ENCODE results near the gene IL13RA1.
"Not testable (repeated sequence)": the region's sequence is repeated elsewhere in the genome, so short reads cannot be mapped to it uniquely, and the experiment has no call there.

IL13RA1 gene

DNA sequence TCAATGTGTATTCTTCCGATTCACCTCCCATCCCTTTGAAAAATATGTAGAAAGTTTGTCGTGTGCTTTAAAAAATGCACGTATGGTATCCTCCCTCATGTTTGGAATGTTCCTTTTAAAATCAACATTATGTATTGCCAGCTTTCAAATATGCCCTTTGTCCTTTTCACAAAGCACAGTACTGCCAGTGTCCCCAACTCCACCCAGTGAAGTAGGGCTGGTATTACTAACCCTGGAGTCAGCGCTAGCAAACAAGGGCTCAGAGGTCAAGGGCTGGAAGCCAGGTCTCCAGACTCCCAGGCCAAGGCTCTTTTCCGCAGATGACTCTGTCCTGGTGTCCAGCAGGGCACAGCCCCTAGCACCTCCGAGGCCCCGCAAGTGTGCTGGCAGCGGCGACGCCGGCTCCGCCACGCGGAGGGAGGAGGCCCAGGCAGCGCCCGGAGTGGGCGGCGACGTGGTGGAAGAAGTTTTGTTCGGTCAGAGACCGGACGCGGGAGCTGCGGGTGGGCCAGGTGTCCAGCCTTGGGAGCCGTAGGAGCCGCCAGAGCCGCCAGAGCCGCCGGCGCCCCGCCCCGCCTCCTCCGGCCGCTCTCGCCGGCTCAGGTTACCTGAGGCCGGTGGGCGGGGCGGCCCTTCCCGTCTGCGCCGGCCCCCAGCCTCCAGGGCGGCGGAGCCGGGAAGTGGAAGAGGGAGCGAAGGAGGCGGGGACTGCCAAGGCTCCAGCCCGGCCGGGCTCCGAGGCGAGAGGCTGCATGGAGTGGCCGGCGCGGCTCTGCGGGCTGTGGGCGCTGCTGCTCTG is at the start of gene IL13RA1:
IL13RA1 (plus strand) TSS at position 720 of the 799 bp plus-strand sequence; CDS start at position 753, 33 bp downstream.
- peak in 1 of 2 donors; percentile 1 for DNase-seq

DNA sequence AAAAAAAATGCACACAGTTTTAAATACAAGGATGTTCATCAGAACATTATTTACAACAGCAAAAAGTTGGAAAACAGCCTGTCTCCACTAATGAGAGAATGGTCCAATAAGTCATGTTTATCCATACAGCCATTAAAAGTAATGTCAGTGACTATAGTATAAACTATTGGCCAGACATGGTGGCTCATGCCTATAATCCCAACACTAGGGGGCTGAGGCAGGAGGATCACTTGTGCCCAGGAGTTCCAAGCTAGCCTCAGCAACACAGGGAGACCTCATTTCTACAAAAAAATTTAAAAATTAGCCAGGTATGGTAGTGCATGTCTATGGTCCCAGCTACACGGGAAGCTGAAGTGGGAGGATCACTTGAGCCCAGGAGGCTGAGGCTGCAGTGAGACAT is 48.1 kb upstream of the IL13RA1 start:
- no peak for DNase-seq

GRCh38 chrX:118682258-118683014 is 45.0 kb upstream of the IL13RA1 start:
- no peak for DNase-seq

DNA sequence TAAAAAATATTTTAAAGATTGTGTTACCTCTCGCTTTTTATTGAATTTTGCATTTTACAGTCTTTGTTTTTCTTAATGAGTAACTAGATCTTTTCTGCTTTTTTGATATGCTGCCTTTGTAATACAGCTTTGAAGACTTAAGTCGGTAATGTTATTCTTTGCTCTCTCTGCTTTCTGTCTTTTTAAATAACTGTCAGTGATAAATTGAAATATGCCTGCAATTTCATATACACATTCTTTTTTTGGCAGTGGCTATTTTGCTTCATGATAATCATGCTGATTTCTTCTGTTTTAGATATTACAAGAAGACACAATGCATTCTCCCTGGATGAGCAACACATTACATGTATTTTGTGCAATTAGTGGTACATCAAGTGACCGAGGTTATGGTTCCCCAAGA is 42.0 kb upstream of the IL13RA1 start:
- no peak for DNase-seq

GRCh38 chrX:118688935-118689334 is 38.5 kb upstream of the IL13RA1 start:
- no peak for DNase-seq

DNA sequence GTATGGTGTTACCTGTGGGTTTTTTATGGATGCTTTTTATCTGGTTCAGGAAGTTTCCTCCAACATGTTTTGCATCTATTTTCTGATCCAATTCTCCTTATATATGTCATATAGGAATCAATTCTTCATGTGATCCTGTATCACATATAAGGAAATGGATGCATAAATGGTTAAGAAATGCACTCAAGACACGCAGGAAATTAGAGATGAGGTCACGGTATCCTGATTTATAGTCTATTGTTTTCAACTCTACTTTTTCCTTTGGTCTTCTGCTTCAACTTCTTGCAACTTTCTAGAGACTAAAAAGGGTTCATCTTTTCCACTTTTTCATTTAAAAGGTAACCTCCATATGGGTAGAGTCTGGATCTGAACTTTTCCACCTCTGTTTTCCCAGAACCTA is 33.6 kb upstream of the IL13RA1 start:
- DNase-seq, result no peak

- no peak for DNase-seq
These were observed 32.8 kb upstream of the IL13RA1 start for GRCh38 chrX:118694638-118695037.

GRCh38 chrX:118698516-118699170 is 28.8 kb upstream of the IL13RA1 start:
- DNase-seq, result no peak

DNA sequence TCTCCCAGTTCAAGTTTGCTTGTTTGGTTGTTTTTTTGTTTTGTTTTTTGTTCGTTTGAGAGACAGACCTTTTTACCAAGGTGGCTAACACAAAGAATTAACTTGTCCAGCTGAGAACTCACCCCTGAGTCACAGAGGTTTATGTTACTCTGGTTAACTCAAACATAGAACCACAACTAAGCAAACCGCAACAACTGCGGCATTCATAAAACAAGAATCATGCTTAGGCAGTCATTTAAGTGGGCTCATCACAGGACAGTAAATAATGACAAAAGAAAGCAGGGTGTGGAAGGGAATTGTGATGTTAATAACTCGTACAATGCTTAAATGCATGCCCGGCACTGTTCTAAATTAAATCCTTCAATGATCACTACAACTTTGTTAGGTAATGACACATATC is 24.7 kb upstream of the IL13RA1 start:
- no peak for DNase-seq

- no peak for DNase-seq
These were observed 20.7 kb upstream of the IL13RA1 start for GRCh38 chrX:118706681-118707080.

DNA sequence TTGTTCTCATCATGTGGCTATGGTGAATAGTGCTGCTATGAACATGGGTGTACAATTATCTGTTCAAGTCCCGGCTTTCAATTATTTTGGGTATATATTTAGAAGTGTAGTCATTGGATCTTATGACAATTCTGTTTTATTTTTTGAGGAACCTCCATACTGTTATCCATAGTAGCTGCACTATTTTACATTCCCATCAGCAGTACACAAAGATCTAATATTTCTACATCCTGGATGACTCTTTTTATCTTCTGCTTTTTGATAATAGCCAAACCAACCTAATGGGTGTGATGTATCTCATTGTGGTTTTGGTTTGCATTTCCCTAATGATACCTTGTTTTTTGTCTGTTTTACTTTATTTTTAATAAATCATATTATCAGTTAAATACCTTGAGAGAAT is 12.9 kb upstream of the IL13RA1 start:
- no peak for DNase-seq

GRCh38 chrX:118715917-118716316 is 11.5 kb upstream of the IL13RA1 start:
- DNase-seq, result not testable (repeated sequence)

GRCh38 chrX:118716833-118717232 is 10.6 kb upstream of the IL13RA1 start:
- DNase-seq, result not testable (repeated sequence)

GRCh38 chrX:118717678-118718391 is 9.6 kb upstream of the IL13RA1 start:
- no peak for DNase-seq

GRCh38 chrX:118718737-118719136 is 8.7 kb upstream of the IL13RA1 start:
- no peak for DNase-seq

DNA sequence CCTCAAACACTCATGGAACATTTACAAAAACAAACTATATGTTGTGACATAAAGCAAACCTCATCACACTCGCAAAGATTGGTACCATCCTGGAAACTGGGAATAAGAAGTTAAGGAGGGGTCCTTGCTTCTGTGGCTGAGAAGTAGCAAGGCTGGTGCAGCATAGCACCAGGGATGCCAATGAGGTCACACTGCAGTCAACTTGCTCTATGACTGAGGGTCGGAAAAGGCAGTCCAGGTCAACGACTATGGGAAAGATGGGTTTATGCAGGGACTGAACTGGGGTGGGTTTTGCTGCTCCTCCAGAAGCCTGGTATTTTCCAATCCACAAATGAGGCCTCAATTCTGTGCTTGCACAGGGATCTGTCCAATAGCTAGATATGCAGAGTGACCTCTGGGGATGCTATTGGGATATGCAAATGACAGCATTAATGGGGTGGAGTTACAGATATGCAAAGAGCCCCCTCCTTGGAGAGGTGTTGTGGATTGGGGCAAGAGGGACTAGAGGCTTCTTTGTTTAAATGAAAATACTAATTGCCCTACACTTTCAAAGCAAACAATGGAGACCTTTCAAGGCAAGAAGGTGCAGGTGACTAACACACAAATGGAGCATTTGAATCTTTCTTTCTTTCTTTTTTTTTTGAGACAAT is 7.2 kb upstream of the IL13RA1 start:
- DNase-seq, result no peak

- DNase-seq, result no peak
These were observed 4.0 kb upstream of the IL13RA1 start for GRCh38 chrX:118723376-118723775.

GRCh38 chrX:118724365-118724764 is 3.0 kb upstream of the IL13RA1 start:
- DNase-seq, result no peak

GRCh38 chrX:118724775-118725174 is 2.6 kb upstream of the IL13RA1 start:
- DNase-seq, result no peak

DNA sequence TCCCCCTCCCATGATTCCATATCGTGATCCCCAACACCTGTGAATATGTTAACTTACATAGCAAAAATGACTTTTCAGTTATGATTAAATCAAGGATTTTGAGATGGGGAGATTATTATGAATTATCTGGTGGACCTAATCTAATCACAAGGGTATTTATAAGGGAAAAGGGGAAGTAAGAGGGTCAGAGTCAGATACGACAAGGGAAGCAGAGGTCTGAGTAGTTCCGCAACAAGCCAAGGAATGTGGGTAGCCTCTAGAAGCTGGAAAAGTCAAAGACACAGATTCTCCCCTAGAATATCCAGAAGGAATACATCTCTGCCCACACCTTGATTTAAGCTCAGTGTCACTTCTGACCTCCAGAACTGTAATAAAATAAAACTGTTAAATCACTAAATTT is 1.0 kb upstream of the IL13RA1 start:
- DNase-seq, result no peak

GRCh38 chrX:118727686-118728339 is 407 bp downstream of the IL13RA1 start:
- DNase-seq, result no peak
